WI38 (cell line): ENCODE measurements around the gene TMEM184B.

Experiments used
- H3K4me3 ChIP-seq: 2 replicates; pipeline ENCODE4 v1.5.1; 2011; ENCODE audit warnings: low read depth, mild to moderate bottlenecking, control low read depth, low read length
- TF ChIP-seq, protein P1 (sequence below): IDR thresholded peaks from 2 replicates; pipeline ENCODE4 v1.5.1; 2012; ENCODE audit warnings: low read depth, mild to moderate bottlenecking, control low read depth, low read length

Gene TMEM184B

DNA sequence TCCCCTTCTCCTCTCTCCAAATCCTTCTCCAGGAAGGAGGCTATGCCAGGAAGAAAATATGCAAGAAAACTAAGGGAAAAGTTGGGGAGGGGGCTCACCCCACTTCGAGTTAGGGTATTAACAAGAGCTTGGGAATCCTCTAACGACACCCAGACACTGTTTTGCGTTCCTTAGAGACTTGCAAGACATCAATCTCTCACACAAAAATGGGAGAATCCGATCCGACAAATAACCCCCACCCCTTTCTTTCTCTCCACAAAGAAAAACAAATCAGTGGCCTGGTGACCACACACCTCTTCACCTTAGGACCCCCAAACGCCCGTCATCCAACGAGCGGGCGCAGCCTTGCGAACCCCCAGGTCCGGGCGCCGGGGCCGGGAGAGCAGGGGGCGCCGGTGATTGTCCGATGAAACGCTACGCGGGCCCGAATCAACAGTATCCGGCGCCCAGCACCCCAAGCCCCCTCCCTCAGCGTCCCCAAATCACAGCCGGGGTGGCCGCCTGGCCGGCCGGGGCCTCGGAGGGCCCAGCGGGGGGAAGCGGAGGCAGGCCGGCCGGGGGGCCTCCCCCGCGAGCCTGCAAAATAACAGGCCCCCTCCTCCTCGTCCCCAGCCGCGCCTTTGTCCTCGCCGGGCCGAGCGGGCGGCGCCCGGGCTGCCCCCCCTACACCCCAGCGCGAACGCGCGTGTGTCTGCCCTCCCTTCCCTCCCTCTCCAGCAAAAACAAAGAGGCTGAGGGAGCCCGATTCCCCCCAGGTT is 43.7 kb upstream of the TMEM184B start:
- TF ChIP-seq, protein P1, sequence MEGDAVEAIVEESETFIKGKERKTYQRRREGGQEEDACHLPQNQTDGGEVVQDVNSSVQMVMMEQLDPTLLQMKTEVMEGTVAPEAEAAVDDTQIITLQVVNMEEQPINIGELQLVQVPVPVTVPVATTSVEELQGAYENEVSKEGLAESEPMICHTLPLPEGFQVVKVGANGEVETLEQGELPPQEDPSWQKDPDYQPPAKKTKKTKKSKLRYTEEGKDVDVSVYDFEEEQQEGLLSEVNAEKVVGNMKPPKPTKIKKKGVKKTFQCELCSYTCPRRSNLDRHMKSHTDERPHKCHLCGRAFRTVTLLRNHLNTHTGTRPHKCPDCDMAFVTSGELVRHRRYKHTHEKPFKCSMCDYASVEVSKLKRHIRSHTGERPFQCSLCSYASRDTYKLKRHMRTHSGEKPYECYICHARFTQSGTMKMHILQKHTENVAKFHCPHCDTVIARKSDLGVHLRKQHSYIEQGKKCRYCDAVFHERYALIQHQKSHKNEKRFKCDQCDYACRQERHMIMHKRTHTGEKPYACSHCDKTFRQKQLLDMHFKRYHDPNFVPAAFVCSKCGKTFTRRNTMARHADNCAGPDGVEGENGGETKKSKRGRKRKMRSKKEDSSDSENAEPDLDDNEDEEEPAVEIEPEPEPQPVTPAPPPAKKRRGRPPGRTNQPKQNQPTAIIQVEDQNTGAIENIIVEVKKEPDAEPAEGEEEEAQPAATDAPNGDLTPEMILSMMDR = no peak

DNA sequence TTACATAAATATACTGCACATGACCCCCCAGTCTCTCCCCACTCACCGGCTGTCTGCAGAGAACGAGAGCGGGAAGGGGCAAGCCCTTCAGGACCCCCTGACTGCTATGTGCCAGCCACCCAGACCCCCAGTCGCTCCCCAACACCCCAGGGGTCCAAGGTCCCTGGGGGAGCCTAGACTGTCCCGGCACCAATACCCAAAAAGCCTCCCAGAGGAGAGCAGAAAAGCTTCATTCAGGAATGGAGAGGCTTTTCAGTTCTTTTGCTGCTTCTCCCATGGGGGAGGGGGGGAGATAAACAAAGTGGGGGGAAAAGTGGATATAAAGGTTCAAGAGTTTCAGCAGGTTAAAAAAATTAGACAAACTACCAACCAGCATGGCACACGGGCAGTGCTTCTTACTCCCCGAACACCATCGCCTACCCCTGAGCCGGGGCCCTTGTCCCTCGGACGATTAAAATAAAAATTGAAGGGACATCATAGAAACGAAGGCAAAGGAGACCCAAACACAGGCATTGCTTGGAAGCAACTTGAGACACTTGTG is 43.1 kb upstream of the TMEM184B start:
- TF ChIP-seq, protein P1 = no peak
- peak overlapping the region; percentile 96 for H3K4me3 ChIP-seq

More for the DNA sequence above, 43.7 kb upstream of the TMEM184B start:
- peak overlapping the region; percentile 96 for H3K4me3 ChIP-seq

DNA sequence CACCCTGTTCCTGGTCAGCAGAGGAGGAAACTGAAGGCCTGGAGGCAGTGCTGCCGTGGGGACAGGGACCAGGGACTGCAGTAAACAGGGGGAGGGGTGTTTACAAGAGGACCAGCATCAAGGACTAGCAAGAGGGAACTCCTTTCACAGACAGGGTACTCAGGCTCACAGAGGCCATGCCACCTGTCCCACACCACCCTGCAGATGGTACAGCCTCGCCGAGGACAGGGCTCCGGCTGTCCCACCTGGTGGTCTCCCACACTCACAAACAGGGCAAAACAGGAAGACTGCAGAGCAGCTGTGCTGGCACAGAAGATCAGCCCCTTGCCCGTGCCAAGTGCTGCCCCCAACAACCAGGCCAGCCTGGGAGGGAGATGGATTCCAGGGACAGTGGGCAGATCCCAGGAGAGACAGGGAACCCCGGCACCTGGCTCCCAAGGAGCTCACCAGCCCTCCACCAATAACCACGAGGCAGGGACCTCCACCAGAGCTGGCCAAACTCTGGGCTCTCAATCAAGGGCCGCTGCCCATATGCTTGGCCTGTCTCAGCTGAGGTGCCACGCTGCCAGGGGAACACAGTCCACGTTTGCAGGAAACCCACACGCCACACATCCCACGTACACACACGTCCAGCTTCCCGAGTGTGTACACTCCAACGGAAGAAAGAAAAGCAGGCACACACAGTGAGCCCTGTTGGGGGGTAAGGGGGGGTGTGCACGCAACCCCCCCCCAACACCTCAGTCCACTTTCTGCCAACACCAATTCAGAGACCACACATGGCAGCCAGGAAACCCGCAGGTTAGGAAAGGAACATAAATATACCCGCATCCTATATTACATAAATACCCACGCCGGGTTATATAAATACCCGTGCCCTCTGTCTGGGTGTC is 42.4 kb upstream of the TMEM184B start:
- TF ChIP-seq, protein P1 = no peak
- peak overlapping the region; percentile 96 for H3K4me3 ChIP-seq

DNA sequence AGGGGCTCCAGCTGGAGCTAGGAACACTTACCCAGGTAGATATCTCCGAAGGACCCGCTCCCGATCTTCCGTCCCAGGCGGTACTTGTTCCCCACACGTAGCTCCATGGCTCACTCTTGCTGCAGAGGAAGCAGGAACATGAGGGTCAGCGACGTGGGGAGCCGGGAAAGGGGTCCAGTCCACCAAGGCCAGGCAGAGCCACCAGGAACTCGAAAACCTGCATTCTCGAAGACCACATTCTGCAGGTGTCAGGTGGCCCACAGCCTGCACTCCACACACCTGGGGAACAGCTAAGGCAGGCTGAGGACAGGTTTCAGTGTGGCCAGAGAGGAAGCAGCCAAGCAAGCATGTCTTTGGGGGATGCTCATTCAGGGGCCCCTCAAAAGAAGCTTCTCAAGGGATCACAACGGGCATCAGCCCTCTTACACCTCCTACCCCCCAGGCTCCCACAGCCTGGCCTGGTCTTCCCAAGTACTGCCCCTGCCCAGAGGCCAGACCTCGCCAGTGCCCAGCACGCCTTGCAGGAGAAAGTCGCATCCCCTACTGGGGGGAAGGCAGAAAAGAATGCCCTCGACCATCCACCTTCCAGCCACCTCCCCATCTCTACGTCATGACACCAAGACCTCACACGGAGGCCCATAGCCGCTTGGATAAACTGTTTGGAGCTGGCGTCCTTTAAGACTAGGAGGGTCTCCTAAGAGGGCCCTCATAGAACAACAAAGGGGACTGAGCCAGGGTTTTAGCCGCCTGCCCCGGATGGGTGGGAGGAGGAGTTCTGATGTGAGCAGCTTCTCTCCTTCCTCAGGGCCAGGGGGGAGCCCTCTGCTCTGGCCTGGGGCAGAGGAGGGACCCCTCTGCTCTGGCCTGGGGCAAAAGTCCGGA is 41.5 kb upstream of the TMEM184B start:
- TF ChIP-seq, protein P1 = no peak
- H3K4me3 ChIP-seq = peak overlapping the region; percentile 96

DNA sequence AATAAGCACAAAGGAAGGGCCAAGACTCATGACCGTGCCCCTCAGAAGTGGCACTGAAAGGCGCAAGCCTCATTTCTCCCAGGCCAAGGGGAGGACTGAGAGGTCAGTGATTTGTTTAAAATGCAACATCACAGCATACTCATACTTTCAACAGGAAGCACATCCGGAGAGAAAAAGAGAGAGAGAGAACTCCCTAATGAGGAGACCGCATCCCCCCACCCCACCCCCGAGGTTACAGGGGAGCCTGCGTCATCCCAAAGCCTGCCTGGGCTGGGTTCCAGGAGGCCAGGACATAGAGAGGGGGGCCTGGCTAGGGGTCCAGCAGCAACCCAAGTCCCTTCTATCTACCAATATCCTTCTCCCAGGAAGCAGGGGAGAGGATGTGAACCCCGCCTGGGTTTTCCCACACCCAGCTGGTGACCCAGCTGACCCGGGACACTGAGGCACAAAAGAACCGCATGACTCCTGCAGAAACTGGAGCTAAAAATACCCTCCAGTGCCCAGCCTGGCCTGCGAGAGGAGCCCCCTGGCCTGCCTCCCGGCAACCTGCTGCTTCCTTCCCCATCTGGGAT is 40.7 kb upstream of the TMEM184B start:
- TF ChIP-seq, protein P1 = no peak
- peak overlapping the region; percentile 96 for H3K4me3 ChIP-seq

DNA sequence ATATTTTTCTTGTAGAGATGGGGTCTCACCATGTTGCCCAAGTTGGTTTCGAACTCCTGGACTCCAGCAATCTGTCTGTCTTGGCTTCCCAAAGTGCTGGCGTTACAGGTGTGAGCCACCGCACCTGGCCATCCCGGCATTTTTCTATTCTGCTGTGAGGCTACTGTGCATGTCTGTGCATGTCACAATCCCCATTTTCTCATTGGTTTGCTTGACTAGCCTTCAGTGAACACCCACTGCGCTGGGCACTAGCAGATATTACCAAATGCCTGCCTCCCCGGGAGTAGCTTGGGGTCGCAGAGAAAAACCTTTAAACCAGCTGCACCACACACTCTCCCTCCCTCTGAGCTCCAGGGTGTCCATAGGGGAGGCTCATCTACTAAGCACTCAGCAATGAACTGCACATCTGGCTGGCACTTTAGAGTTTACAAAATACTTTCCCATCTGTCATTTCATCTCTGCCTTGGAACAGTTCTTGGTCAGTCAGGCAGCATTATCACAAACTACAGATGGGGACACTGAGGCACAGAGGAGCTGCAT is 39.5 kb upstream of the TMEM184B start:
- H3K4me3 ChIP-seq = peak overlapping the region; percentile 96
- TF ChIP-seq, protein P1 = no peak
